SHP77 treated with DMSO at 0.1 percent for 48 hours (cell line): ENCODE data around the gene REV3L.

Source experiments
- DNase-seq: peaks from one replicate; lab custom pipeline; 2025; lab: John Stamatoyannopoulos, UW

REV3L gene

GRCh38 chr6:111464184-111464583, 18.8 kb downstream of the REV3L start:
- no peak for DNase-seq

GRCh38 chr6:111462770-111463391, 20.1 kb downstream of the REV3L start:
- DNase-seq: no peak

GRCh38 chr6:111461860-111462259, 21.2 kb downstream of the REV3L start:
- no peak for DNase-seq

GRCh38 chr6:111458670-111459232, 24.3 kb downstream of the REV3L start:
- DNase-seq: no peak

GRCh38 chr6:111456208-111456607, 26.8 kb downstream of the REV3L start:
- no peak for DNase-seq

- no peak for DNase-seq
These were observed 32.4 kb downstream of the REV3L start for GRCh38 chr6:111450636-111451035.

- DNase-seq: no peak
These were observed 32.9 kb downstream of the REV3L start for GRCh38 chr6:111450087-111450486.

- no peak for DNase-seq
These were observed 33.9 kb downstream of the REV3L start for GRCh38 chr6:111449129-111449528.

GRCh38 chr6:111447051-111447450, 36.0 kb downstream of the REV3L start:
- no peak for DNase-seq

GRCh38 chr6:111445861-111446267, 37.2 kb downstream of the REV3L start:
- DNase-seq: no peak

GRCh38 chr6:111444794-111445193, 38.2 kb downstream of the REV3L start:
- no peak for DNase-seq

- no peak for DNase-seq
These were observed 41.3 kb downstream of the REV3L start for GRCh38 chr6:111441678-111442243.

- DNase-seq: no peak
These were observed 43.8 kb downstream of the REV3L start for GRCh38 chr6:111439171-111439570.

GRCh38 chr6:111437573-111437972, 45.4 kb downstream of the REV3L start:
- DNase-seq: no peak

GRCh38 chr6:111432511-111432910, 50.5 kb downstream of the REV3L start:
- DNase-seq: no peak

- no peak for DNase-seq
These were observed 52.2 kb downstream of the REV3L start for GRCh38 chr6:111430605-111431376.

- no peak for DNase-seq
These were observed 53.4 kb downstream of the REV3L start for GRCh38 chr6:111429571-111429970.

GRCh38 chr6:111428811-111429210, 54.2 kb downstream of the REV3L start:
- no peak for DNase-seq

- no peak for DNase-seq
These were observed 55.5 kb downstream of the REV3L start for GRCh38 chr6:111427341-111428116.

- DNase-seq: peak; percentile 38
These were observed 58.8 kb downstream of the REV3L start for GRCh38 chr6:111423960-111424846.

GRCh38 chr6:111423055-111423633, 59.9 kb downstream of the REV3L start:
- no peak for DNase-seq
